HCT116 (cell line): ENCODE data around the gene SBNO2. TPM values are rescaled to one million over a fixed set of nuclear protein-coding genes. Genes with fewer than 3 reads are reported as not detected.

Source experiments
- ATAC-seq: fragments of 200-7000 bp; cut with Tn5 transposase; 2 replicates; pipeline ENCODE4 v1.9.1; 2020; ENCODE audit warnings: mild to moderate bottlenecking, moderate library complexity
- BruUV-seq: library from RNA; stranded (reverse); fragments of 400-500 nt; replicated peaks from 2 replicates; lab custom pipeline; 2021; lab: Mats Ljungman, UMichigan
- CTCF ChIA-PET: fragments of 300-600 bp; sonication (Branson Sonifier 250); formaldehyde crosslinking; loops from one replicate; lab custom pipeline; 2021; ENCODE audit warnings: antibody characterized with exemption; lab: Charles Lee
- POLR2A ChIA-PET: fragments of 300-600, 350-600 bp; sonication (Branson Sonifier 250); formaldehyde crosslinking; loops from one replicate; lab custom pipeline; 2021; ENCODE audit warnings: antibody characterized with exemption; lab: Charles Lee
- RAD21 ChIA-PET, 2 experiments: fragments of 300-600 bp; sonication (Branson Sonifier 250); formaldehyde crosslinking; loops; one replicate each; lab custom pipeline; 2023; ENCODE audit warnings: low total read pairs in 2 of 2; ENCODE audit not compliant: uncharacterized antibody in 2 of 2, unreplicated experiment in 2 of 2, low non-redundant PET in 1 of 2; lab: Charles Lee
- DNase-seq: peaks from one replicate; pipeline ENCODE4 v3.0.0-alpha.2; 2010; ENCODE audit warnings: low read depth, low spot score
- H2AFZ ChIP-seq: fragments of 200-600 bp; shearing (Covaris generic), sonication (generic); 2 replicates; pipeline ENCODE4 v1.6.1; 2017; ENCODE audit warnings: low read depth, mixed run types, mixed read lengths, antibody characterized with exemption, low read length; ENCODE audit not compliant: poor library complexity, severe bottlenecking
- H3K27ac ChIP-seq: 2 replicates; pipeline ENCODE4 v1.5.1; 2012; ENCODE audit warnings: low read depth, low read length
- H3K27me3 ChIP-seq: fragments of 200-600 bp; sonication (generic); 2 replicates; pipeline ENCODE4 v1.6.1; 2016; ENCODE audit warnings: mixed run types, low read length, mixed read lengths; ENCODE audit not compliant: insufficient read depth
- H3K36me3 ChIP-seq, 2 experiments: fragments of 200-500 bp in 1 of 2; fragments of 200-600 bp in 1 of 2; sonication (Bioruptor generic) in 1 of 2; sonication (generic) in 1 of 2; 2 replicates each; pipeline versions ENCODE4 v1.5.1 to v1.6.1; 2014 to 2016; ENCODE audit warnings: low read length in 2 of 2, inconsistent platforms in 1 of 2, mixed read lengths in 1 of 2, mixed run types in 1 of 2; ENCODE audit not compliant: insufficient read depth in 2 of 2, control insufficient read depth in 1 of 2
- H3K4me1 ChIP-seq, 2 experiments: fragments of 200-600 bp in 1 of 2; sonication (generic) in 1 of 2; 2 replicates each; pipeline versions ENCODE4 v1.5.1 to v1.6.1; 2012 to 2017; ENCODE audit warnings: low read length in 2 of 2, inconsistent platforms in 1 of 2, mild to moderate bottlenecking in 1 of 2, mixed read lengths in 1 of 2, mixed run types in 1 of 2, moderate library complexity in 1 of 2; ENCODE audit not compliant: insufficient read depth in 2 of 2, control insufficient read depth in 1 of 2
- H3K4me2 ChIP-seq: fragments of 200-600 bp; sonication (generic); 2 replicates; pipeline ENCODE4 v1.6.1; 2017; ENCODE audit warnings: mixed run types, low read length, mixed read lengths
- H3K4me3 ChIP-seq, 2 experiments: fragments of 200-600 bp in 1 of 2; sonication (generic) in 1 of 2; replicated peaks in 1 of 2; 2 replicates each; pipeline ENCODE4 v1.5.1; 2011 to 2016; ENCODE audit warnings: low read length in 2 of 2, control low read depth in 1 of 2, low read depth in 1 of 2, mild to moderate bottlenecking in 1 of 2, mixed read lengths in 1 of 2, mixed run types in 1 of 2
- H3K79me2 ChIP-seq: fragments of 200-600 bp; sonication (generic); 2 replicates; pipeline ENCODE4 v1.6.1; 2017; ENCODE audit warnings: mild to moderate bottlenecking, mixed run types, low read length, moderate library complexity, mixed read lengths; ENCODE audit not compliant: insufficient read depth
- H3K9ac ChIP-seq: fragments of 200-600 bp; sonication (generic); 2 replicates; pipeline ENCODE4 v1.6.1; 2016; ENCODE audit warnings: low read length, mixed read lengths
- H3K9me2 ChIP-seq: fragments of 200-600 bp; sonication (generic), shearing (Covaris generic); 2 replicates; pipeline ENCODE4 v1.6.1; 2017; ENCODE audit warnings: mixed run types, mild to moderate bottlenecking, moderate library complexity; ENCODE audit not compliant: insufficient read depth
- H3K9me3 ChIP-seq, 2 experiments: fragments of 200-500 bp in 1 of 2; fragments of 200-600 bp in 1 of 2; sonication (Bioruptor generic) in 1 of 2; sonication (generic) in 1 of 2; 2 replicates each; pipeline ENCODE4 v1.6.1; 2014 to 2017; ENCODE audit warnings: low read length in 2 of 2, mixed read lengths in 2 of 2, inconsistent platforms in 1 of 2, low read depth in 1 of 2, mild to moderate bottlenecking in 1 of 2, mixed run types in 1 of 2, moderate library complexity in 1 of 2; ENCODE audit not compliant: control insufficient read depth in 1 of 2, insufficient read depth in 1 of 2
- H4K20me1 ChIP-seq: fragments of 200-600 bp; sonication (generic), shearing (Covaris generic); 2 replicates; pipeline ENCODE4 v1.6.1; 2017; ENCODE audit warnings: mixed run types, mild to moderate bottlenecking, moderate library complexity; ENCODE audit not compliant: insufficient read depth
- CBX3 ChIP-seq: IDR thresholded peaks from 2 replicates; pipeline ENCODE4 v1.6.1; 2012; ENCODE audit warnings: low read depth
- CEBPB ChIP-seq: IDR thresholded peaks from 2 replicates; pipeline ENCODE4 v1.6.1; 2012; ENCODE audit warnings: low read depth
- EGR1 ChIP-seq: IDR thresholded peaks from 2 replicates; pipeline ENCODE4 v1.6.1; 2012; ENCODE audit warnings: low read depth
- EZH2 ChIP-seq: fragments of 200-600 bp; sonication (generic); IDR thresholded peaks from 2 replicates; pipeline ENCODE4 v1.6.1; 2017; ENCODE audit warnings: antibody characterized with exemption, mixed run types
- JUND ChIP-seq: IDR thresholded peaks from 2 replicates; pipeline ENCODE4 v1.6.1; 2012
- POLR2A ChIP-seq: IDR thresholded peaks from 2 replicates; pipeline ENCODE4 v1.7.0; 2011; ENCODE audit warnings: borderline replicate concordance; ENCODE audit not compliant: insufficient read depth, insufficient read length; ENCODE audit errors: extremely low read depth
- RAD21 ChIP-seq: IDR thresholded peaks from 2 replicates; pipeline ENCODE4 v1.6.1; 2012; ENCODE audit warnings: low read depth, mild to moderate bottlenecking
- SP1 ChIP-seq: IDR thresholded peaks from 2 replicates; pipeline ENCODE4 v1.6.1; 2012; ENCODE audit warnings: low read depth
- SRF ChIP-seq: IDR thresholded peaks from 2 replicates; pipeline ENCODE4 v1.6.1; 2012; ENCODE audit warnings: low read depth
- YY1 ChIP-seq: IDR thresholded peaks from 2 replicates; pipeline ENCODE4 v1.6.1; 2011; ENCODE audit warnings: low read length, low read depth, moderate library complexity, mild to moderate bottlenecking; ENCODE audit not compliant: insufficient replicate concordance; ENCODE audit errors: extremely low read depth
- ZNF274 ChIP-seq: fragments of 200-500 bp; sonication (Bioruptor generic); IDR thresholded peaks from 2 replicates; pipeline ENCODE4 v1.6.1; 2014; ENCODE audit warnings: mild to moderate bottlenecking, low read depth, low read length, inconsistent platforms
- intact Hi-C: fragments of 100-400 bp; cut with micrococcal nuclease; formaldehyde crosslinking; loops from 2 replicates; pipeline ENCODE4 v1.10.0; 2022
- total RNA-seq: library from RNA; stranded (reverse); gene quantifications from one replicate; pipeline ENCODE4 v1.2.1, GENCODE V29; 2021; ENCODE audit not compliant: unreplicated experiment
- TF ChIP-seq, protein P1 (sequence below): IDR thresholded peaks from 2 replicates; pipeline ENCODE4 v1.6.1; 2012
- TF ChIP-seq, protein P2 (sequence below): IDR thresholded peaks from 2 replicates; pipeline ENCODE4 v1.6.1; 2012; ENCODE audit warnings: low read depth
- TF ChIP-seq, protein P3 (sequence below), 3 experiments: fragments of 200-600 bp in 1 of 3; sonication (generic) in 1 of 3; IDR thresholded peaks in 2 of 3; conservative IDR thresholded peaks in 1 of 3; 2 replicates each; pipeline ENCODE4 v1.5.1; 2012 to 2017; ENCODE audit warnings: low read depth in 2 of 3, low read length in 2 of 3, antibody characterized with exemption in 1 of 3, borderline replicate concordance in 1 of 3, control low read depth in 1 of 3, mild to moderate bottlenecking in 1 of 3, mixed read lengths in 1 of 3, mixed run types in 1 of 3, moderate library complexity in 1 of 3; ENCODE audit not compliant: insufficient read depth in 1 of 3
- TF ChIP-seq, protein P4 (sequence below): IDR thresholded peaks from 2 replicates; pipeline ENCODE4 v1.6.1; 2011; ENCODE audit warnings: mild to moderate bottlenecking, low read length, moderate library complexity; ENCODE audit not compliant: insufficient replicate concordance; ENCODE audit errors: extremely low read depth

SBNO2 gene
- total RNA-seq, 1 experiment from 2014 or later: 66.4 TPM

DNA sequence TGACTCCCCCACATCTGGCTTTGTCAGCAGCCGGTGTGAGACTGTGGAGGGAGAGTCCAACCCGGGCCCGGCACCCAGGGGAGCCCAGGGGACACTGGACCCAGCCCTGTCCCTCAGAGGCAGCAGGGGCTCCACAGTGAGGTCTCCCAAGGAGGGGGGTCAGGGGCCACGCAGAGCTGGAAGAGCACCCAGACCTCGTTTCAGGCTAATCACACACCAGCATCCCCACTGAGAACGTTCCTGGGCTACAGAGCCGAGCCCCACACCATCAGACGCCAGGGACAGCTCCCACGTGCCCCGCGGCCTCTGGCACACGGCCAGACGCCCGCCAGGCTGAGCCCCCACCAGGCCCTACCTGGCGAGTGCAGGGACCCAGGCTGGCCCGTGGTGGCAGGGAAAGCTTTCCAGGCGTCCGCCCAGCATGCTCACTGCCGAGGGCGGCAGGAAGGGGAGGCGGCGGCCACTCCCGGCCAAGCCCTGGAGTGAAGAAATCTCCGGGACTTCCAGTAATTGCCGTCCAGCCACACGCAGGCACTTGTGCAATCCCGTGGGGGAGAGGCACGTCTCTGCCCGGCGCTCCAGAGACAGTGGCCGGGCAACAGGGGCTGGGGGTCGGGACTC, 19.2 kb downstream of the SBNO2 start:
- POLR2A ChIA-PET: no interaction called here
- no peak overlapping the region for H3K4me3 ChIP-seq
- H3K9me3 ChIP-seq: no peaks in the 10 kb centered on the region
- peaks cover 0 to 21% of the 10 kb centered on the region in 2 experiments; a peak in 3 of 4 replicates for H3K36me3 ChIP-seq
- H3K27me3 ChIP-seq: no peaks in the 10 kb centered on the region
- no peaks in the 10 kb centered on the region for H4K20me1 ChIP-seq
- CTCF ChIA-PET: no interaction called here
- TF ChIP-seq POLR2A: no peak
- no peak for TF ChIP-seq SRF
- no peak for TF ChIP-seq YY1
- TF ChIP-seq, protein P1, sequence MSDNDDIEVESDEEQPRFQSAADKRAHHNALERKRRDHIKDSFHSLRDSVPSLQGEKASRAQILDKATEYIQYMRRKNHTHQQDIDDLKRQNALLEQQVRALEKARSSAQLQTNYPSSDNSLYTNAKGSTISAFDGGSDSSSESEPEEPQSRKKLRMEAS: no peak
- TF ChIP-seq RAD21: no peak
- TF ChIP-seq CEBPB: no peak
- TF ChIP-seq SP1: no peak
- TF ChIP-seq, protein P2, sequence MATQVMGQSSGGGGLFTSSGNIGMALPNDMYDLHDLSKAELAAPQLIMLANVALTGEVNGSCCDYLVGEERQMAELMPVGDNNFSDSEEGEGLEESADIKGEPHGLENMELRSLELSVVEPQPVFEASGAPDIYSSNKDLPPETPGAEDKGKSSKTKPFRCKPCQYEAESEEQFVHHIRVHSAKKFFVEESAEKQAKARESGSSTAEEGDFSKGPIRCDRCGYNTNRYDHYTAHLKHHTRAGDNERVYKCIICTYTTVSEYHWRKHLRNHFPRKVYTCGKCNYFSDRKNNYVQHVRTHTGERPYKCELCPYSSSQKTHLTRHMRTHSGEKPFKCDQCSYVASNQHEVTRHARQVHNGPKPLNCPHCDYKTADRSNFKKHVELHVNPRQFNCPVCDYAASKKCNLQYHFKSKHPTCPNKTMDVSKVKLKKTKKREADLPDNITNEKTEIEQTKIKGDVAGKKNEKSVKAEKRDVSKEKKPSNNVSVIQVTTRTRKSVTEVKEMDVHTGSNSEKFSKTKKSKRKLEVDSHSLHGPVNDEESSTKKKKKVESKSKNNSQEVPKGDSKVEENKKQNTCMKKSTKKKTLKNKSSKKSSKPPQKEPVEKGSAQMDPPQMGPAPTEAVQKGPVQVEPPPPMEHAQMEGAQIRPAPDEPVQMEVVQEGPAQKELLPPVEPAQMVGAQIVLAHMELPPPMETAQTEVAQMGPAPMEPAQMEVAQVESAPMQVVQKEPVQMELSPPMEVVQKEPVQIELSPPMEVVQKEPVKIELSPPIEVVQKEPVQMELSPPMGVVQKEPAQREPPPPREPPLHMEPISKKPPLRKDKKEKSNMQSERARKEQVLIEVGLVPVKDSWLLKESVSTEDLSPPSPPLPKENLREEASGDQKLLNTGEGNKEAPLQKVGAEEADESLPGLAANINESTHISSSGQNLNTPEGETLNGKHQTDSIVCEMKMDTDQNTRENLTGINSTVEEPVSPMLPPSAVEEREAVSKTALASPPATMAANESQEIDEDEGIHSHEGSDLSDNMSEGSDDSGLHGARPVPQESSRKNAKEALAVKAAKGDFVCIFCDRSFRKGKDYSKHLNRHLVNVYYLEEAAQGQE: no peak
- TF ChIP-seq CBX3: no peak
- TF ChIP-seq, protein P3, sequence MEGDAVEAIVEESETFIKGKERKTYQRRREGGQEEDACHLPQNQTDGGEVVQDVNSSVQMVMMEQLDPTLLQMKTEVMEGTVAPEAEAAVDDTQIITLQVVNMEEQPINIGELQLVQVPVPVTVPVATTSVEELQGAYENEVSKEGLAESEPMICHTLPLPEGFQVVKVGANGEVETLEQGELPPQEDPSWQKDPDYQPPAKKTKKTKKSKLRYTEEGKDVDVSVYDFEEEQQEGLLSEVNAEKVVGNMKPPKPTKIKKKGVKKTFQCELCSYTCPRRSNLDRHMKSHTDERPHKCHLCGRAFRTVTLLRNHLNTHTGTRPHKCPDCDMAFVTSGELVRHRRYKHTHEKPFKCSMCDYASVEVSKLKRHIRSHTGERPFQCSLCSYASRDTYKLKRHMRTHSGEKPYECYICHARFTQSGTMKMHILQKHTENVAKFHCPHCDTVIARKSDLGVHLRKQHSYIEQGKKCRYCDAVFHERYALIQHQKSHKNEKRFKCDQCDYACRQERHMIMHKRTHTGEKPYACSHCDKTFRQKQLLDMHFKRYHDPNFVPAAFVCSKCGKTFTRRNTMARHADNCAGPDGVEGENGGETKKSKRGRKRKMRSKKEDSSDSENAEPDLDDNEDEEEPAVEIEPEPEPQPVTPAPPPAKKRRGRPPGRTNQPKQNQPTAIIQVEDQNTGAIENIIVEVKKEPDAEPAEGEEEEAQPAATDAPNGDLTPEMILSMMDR (IDR thresholded peaks at IDR 0.05 in 2 of 3, conservative IDR thresholded peaks at IDR 0.05 in 1 of 3; ENCODE audit: borderline replicate concordance in 1 of 3, insufficient read depth in 1 of 3, low read depth in 2 of 3, low read length in 2 of 3): no peak
- TF ChIP-seq, protein P4, sequence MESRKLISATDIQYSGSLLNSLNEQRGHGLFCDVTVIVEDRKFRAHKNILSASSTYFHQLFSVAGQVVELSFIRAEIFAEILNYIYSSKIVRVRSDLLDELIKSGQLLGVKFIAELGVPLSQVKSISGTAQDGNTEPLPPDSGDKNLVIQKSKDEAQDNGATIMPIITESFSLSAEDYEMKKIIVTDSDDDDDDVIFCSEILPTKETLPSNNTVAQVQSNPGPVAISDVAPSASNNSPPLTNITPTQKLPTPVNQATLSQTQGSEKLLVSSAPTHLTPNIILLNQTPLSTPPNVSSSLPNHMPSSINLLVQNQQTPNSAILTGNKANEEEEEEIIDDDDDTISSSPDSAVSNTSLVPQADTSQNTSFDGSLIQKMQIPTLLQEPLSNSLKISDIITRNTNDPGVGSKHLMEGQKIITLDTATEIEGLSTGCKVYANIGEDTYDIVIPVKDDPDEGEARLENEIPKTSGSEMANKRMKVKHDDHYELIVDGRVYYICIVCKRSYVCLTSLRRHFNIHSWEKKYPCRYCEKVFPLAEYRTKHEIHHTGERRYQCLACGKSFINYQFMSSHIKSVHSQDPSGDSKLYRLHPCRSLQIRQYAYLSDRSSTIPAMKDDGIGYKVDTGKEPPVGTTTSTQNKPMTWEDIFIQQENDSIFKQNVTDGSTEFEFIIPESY: no peak
- TF ChIP-seq JUND: no peak
- TF ChIP-seq ZNF274: no peak
- no peak for TF ChIP-seq EZH2
- no peak for TF ChIP-seq EGR1
- DNase-seq: no peak
- no TSS peak for BruUV-seq
- H3K79me2 ChIP-seq: peaks cover 51% of the 10 kb centered on the region; the same call in 1 of the 2 replicates
- RAD21 ChIA-PET: no interaction called here
- peaks cover 0 to 6% of the 10 kb centered on the region in 2 experiments; a peak in 1 of 4 replicates for H3K4me1 ChIP-seq
- peak overlapping the region; percentile 18; the same call in 1 of the 2 replicates for H3K27ac ChIP-seq
- intact Hi-C loops: no loop called here
- ATAC-seq: no peak
- H3K9ac ChIP-seq: no peak overlapping the region
- H3K9me2 ChIP-seq: no peaks in the 10 kb centered on the region
- no peak overlapping the region for H3K4me2 ChIP-seq
- no peak overlapping the region for H2AFZ ChIP-seq
